NT2/D1 (cell line): ENCODE data around the gene SCN3B.

Source experiments
- SUZ12 ChIP-seq: IDR thresholded peaks from 2 replicates; pipeline ENCODE4 v1.6.1; 2011; ENCODE audit not compliant: insufficient read length, insufficient read depth; ENCODE audit errors: extremely low read depth
- YY1 ChIP-seq: IDR thresholded peaks from 2 replicates; pipeline ENCODE4 v1.6.1; 2011; ENCODE audit not compliant: insufficient read length, insufficient read depth
- ZNF274 ChIP-seq: IDR thresholded peaks from 2 replicates; pipeline ENCODE4 v1.6.1; 2011; ENCODE audit warnings: mild to moderate bottlenecking, low read depth, low read length

- no peak for TF ChIP-seq YY1
- no peak for TF ChIP-seq SUZ12
- TF ChIP-seq ZNF274 = no peak
Measured at GRCh38 chr11:123603666-123604065, 50.8 kb downstream of the SCN3B start.
